Caco-2 (cell line): ENCODE results near the gene C5AR2. TPM values are rescaled to one million over a fixed set of nuclear protein-coding genes. Genes with fewer than 3 reads are reported as not detected.
"Not testable (repeated sequence)": the region's sequence is repeated elsewhere in the genome, so short reads cannot be mapped to it uniquely, and the experiment has no call there.

ENCODE experiments used
- BruUV-seq: library from RNA; stranded (reverse); fragments of 400-500 nt; replicated peaks from 2 replicates; lab custom pipeline; 2021; lab: Mats Ljungman, UMichigan
- CTCF ChIA-PET: fragments of 300-600 bp; sonication (Branson Sonifier 250); formaldehyde crosslinking; loops from one replicate; lab custom pipeline; 2022; ENCODE audit warnings: antibody characterized with exemption; lab: Charles Lee
- POLR2A ChIA-PET: fragments of 300-600 bp; sonication (Branson Sonifier 250); formaldehyde crosslinking; loops from one replicate; lab custom pipeline; 2022; ENCODE audit warnings: antibody characterized with exemption; lab: Charles Lee
- DNase-seq, 2 experiments: peaks; one replicate each; pipeline versions ENCODE4 v3.0.0 to v3.0.0-alpha.2; 2020 to 2022
- H3K27me3 ChIP-seq: replicated peaks from 2 replicates; pipeline ENCODE4 v1.6.0; 2011; ENCODE audit warnings: low read length; ENCODE audit not compliant: control insufficient read depth, insufficient read depth
- H3K36me3 ChIP-seq: 2 replicates; pipeline ENCODE4 v1.5.1; 2011; ENCODE audit warnings: low read length; ENCODE audit not compliant: control insufficient read depth, insufficient read depth
- H3K4me1 ChIP-seq: fragments of 250-450 bp; sonication (Bioruptor Pico); 2 replicates; pipeline ENCODE4 v1.5.1; 2020; ENCODE audit warnings: mild to moderate bottlenecking
- H3K4me3 ChIP-seq: 2 replicates; pipeline ENCODE4 v1.5.1; 2011; ENCODE audit warnings: low read depth, mild to moderate bottlenecking, control low read depth, low read length
- H3K9me3 ChIP-seq: fragments of 250-450 bp; sonication (Bioruptor Pico); 2 replicates; pipeline ENCODE4 v1.5.1; 2020; ENCODE audit warnings: mild to moderate bottlenecking, moderate library complexity
- H3K27ac Mint-ChIP-seq: one replicate; pipeline ENCODE4 v1.8.0; 2022; ENCODE audit warnings: mixed read lengths; ENCODE audit not compliant: unreplicated experiment
- H3K27me3 Mint-ChIP-seq: one replicate; pipeline ENCODE4 v1.8.0; 2022; ENCODE audit warnings: mixed read lengths; ENCODE audit not compliant: insufficient read depth, unreplicated experiment
- H3K36me3 Mint-ChIP-seq: one replicate; pipeline ENCODE4 v1.8.0; 2022; ENCODE audit warnings: mild to moderate bottlenecking, mixed read lengths; ENCODE audit not compliant: insufficient read depth, unreplicated experiment
- H3K4me1 Mint-ChIP-seq: one replicate; pipeline ENCODE4 v1.8.0; 2022; ENCODE audit warnings: low read depth, mixed read lengths; ENCODE audit not compliant: unreplicated experiment
- H3K4me3 Mint-ChIP-seq: one replicate; pipeline ENCODE4 v1.8.0; 2022; ENCODE audit warnings: mild to moderate bottlenecking, moderate library complexity, mixed read lengths; ENCODE audit not compliant: unreplicated experiment
- H3K9me3 Mint-ChIP-seq: one replicate; pipeline ENCODE4 v1.8.0; 2022; ENCODE audit warnings: mixed read lengths; ENCODE audit not compliant: unreplicated experiment
- CTCF ChIP-seq, 2 experiments: fragments of 200-600 bp in 1 of 2; IDR thresholded peaks; 1 replicate in 1 of 2; 2 replicates in 1 of 2; pipeline versions ENCODE4 v1.5.1 to v1.8.0; 2011 to 2022; ENCODE audit warnings: antibody characterized with exemption in 1 of 2, control low read depth in 1 of 2, inconsistent platforms in 1 of 2, low read depth in 1 of 2, low read length in 1 of 2, mild to moderate bottlenecking in 1 of 2, moderate library complexity in 1 of 2; ENCODE audit not compliant: insufficient read depth in 1 of 2, severe bottlenecking in 1 of 2, unreplicated experiment in 1 of 2
- intact Hi-C: fragments of 100-400 bp; cut with micrococcal nuclease; formaldehyde crosslinking; loops from one replicate; pipeline ENCODE4 v1.10.0; 2022; ENCODE audit not compliant: unreplicated experiment
- total RNA-seq: library from RNA; stranded (reverse); gene quantifications from 2 replicates; pipeline ENCODE4 v1.2.3, GENCODE V29; 2022

C5AR2 gene
- total RNA-seq, 1 experiment from 2014 or later = not detected

- CTCF ChIA-PET = no interaction called here
Observed at GRCh38 chr19:47380559-47380958, 48.6 kb downstream of the C5AR2 start.

GRCh38 chr19:47381121-47381520 lies 49.1 kb downstream of the C5AR2 start:
- H3K4me3 Mint-ChIP-seq = no peak overlapping the region
- POLR2A ChIA-PET = no interaction called here
- no peaks in the 10 kb centered on the region for H3K9me3 Mint-ChIP-seq
- no peaks in the 10 kb centered on the region for H3K27me3 ChIP-seq
- H3K27me3 Mint-ChIP-seq = no peaks in the 10 kb centered on the region
- CTCF ChIA-PET = no interaction called here
- no peaks in the 10 kb centered on the region for H3K4me1 Mint-ChIP-seq
- DNase-seq = no peak
- TF ChIP-seq CTCF (IDR thresholded peaks at IDR 0.05; ENCODE audit: insufficient read depth in 1 of 2, low read depth in 1 of 2, low read length in 1 of 2, severe bottlenecking in 1 of 2, unreplicated experiment in 1 of 2) = no peak
- BruUV-seq = no TSS peak
- no peaks in the 10 kb centered on the region for H3K4me1 ChIP-seq
- H3K36me3 Mint-ChIP-seq = peaks cover 53% of the 10 kb centered on the region
- intact Hi-C loops = no loop called here
- H3K27ac Mint-ChIP-seq = no peak overlapping the region
- no peaks in the 10 kb centered on the region for H3K9me3 ChIP-seq
- H3K4me3 ChIP-seq = no peak overlapping the region
- peaks cover 3% of the 10 kb centered on the region for H3K36me3 ChIP-seq

More at GRCh38 chr19:47380559-47380958, 48.6 kb downstream of the C5AR2 start:
- no peaks in the 10 kb centered on the region for H3K9me3 ChIP-seq
- Mint-ChIP-seq H3K4me1 (no peaks in the 10 kb centered on the region), H3K36me3 (peaks cover 57% of the 10 kb centered on the region), H3K27me3 (no peaks in the 10 kb centered on the region), H3K9me3 (no peaks in the 10 kb centered on the region), H3K4me3 (no peak overlapping the region), H3K27ac (no peak overlapping the region)
- no peak overlapping the region for H3K4me3 ChIP-seq
- H3K27me3 ChIP-seq = no peaks in the 10 kb centered on the region
- POLR2A ChIA-PET = no interaction called here
- TF ChIP-seq CTCF (IDR thresholded peaks at IDR 0.05; ENCODE audit: insufficient read depth in 1 of 2, low read depth in 1 of 2, low read length in 1 of 2, severe bottlenecking in 1 of 2, unreplicated experiment in 1 of 2) = no peak
- intact Hi-C loops = no loop called here
- no TSS peak for BruUV-seq
- no peak for DNase-seq
- H3K36me3 ChIP-seq = peaks cover 3% of the 10 kb centered on the region
- H3K4me1 ChIP-seq = no peaks in the 10 kb centered on the region

- no peak for TF ChIP-seq CTCF (IDR thresholded peaks at IDR 0.05; ENCODE audit: insufficient read depth in 1 of 2, low read depth in 1 of 2, low read length in 1 of 2, severe bottlenecking in 1 of 2, unreplicated experiment in 1 of 2)
- no peak overlapping the region for H3K4me3 Mint-ChIP-seq
- DNase-seq = no peak
- H3K27me3 Mint-ChIP-seq = no peaks in the 10 kb centered on the region
- Histone ChIP-seq H3K9me3 (no peaks in the 10 kb centered on the region), H3K4me1 (no peaks in the 10 kb centered on the region), H3K27me3 (no peaks in the 10 kb centered on the region), H3K4me3 (no peak overlapping the region), H3K36me3 (peaks cover 3% of the 10 kb centered on the region)
- ChIA-PET CTCF (no interaction called here), POLR2A (no interaction called here)
- intact Hi-C loops = no loop called here
- no TSS peak for BruUV-seq
- H3K36me3 Mint-ChIP-seq = peaks cover 50% of the 10 kb centered on the region
- H3K4me1 Mint-ChIP-seq = no peaks in the 10 kb centered on the region
- H3K27ac Mint-ChIP-seq = no peak overlapping the region
- no peaks in the 10 kb centered on the region for H3K9me3 Mint-ChIP-seq
Observed at GRCh38 chr19:47381653-47382279, 49.8 kb downstream of the C5AR2 start.

- H3K4me1 ChIP-seq, H3K4me3 ChIP-seq, H3K9me3 ChIP-seq, H3K27ac Mint-ChIP-seq, H3K27me3 Mint-ChIP-seq, H3K4me1 Mint-ChIP-seq, POLR2A ChIA-PET, H3K36me3 ChIP-seq, H3K9me3 Mint-ChIP-seq, H3K27me3 ChIP-seq, BruUV-seq, H3K4me3 Mint-ChIP-seq, DNase-seq, intact Hi-C loops: not testable (repeated sequence)
- CTCF ChIA-PET = interaction anchor here (0.6 kb wide), 1 partner anchor 92 kb away, joined by 4 read pairs; no protein-coding TSS in a partner anchor
- peaks cover 37% of the 10 kb centered on the region for H3K36me3 Mint-ChIP-seq
Observed at GRCh38 chr19:47383890-47384289, 51.9 kb downstream of the C5AR2 start.

GRCh38 chr19:47384533-47384932 lies 52.6 kb downstream of the C5AR2 start:
- H3K27me3 Mint-ChIP-seq, H3K4me1 ChIP-seq, H3K27me3 ChIP-seq, H3K4me3 ChIP-seq, H3K27ac Mint-ChIP-seq, intact Hi-C loops, POLR2A ChIA-PET, DNase-seq, BruUV-seq, H3K4me1 Mint-ChIP-seq, H3K9me3 Mint-ChIP-seq, H3K9me3 ChIP-seq, H3K4me3 Mint-ChIP-seq, H3K36me3 ChIP-seq: not testable (repeated sequence)
- CTCF ChIA-PET = interaction anchor here (0.6 to 1.1 kb wide), 2 partner anchors 36 to 92 kb away, joined by 4 to 6 read pairs; partner anchors contain the start of gene DHX34
- H3K36me3 Mint-ChIP-seq = peaks cover 31% of the 10 kb centered on the region
